Measurements from ENCODE around the gene RNF39. TPM values are rescaled to one million over a fixed set of nuclear protein-coding genes. Genes with fewer than 3 reads are reported as not detected.
A peak's percentile ranks its signal among the peaks of the same experiment; 100 is the strongest.

The RNF39 gene
- polyA plus RNA-seq, 1 donor from 2014 or later = not detected

DNA sequence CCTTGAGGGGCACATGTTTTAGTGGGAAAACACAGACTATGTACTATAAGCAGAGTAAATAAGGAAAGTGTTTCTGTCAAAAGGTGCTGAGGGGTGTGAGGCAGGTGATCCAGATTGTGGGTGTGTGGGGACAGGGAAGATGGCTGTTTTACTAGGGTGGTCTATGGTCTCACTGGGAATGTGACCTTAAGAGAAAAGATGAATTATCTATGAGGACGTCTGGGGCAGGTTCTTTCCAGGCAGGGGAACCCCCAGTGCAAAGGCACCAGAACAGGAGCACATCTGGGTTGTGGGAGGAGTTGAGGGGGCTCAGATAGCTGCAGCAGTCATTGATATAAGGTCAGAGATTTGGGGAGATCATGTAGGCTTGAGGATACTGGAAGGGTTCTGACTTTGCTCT, 32.7 kb downstream of the RNF39 start:
- no peak overlapping the region for H3K9ac ChIP-seq (ENCODE audit: low read length)
- no peaks in the 10 kb centered on the region for H3F3A ChIP-seq (ENCODE audit: insufficient read depth, low read length, poor library complexity, severe bottlenecking)
- no peaks in the 10 kb centered on the region for H3K27me3 ChIP-seq (ENCODE audit: insufficient read depth, low read depth, low read length)
- H3K9me2 ChIP-seq (ENCODE audit: insufficient read depth, low read length) = no peaks in the 10 kb centered on the region
- no peaks in the 10 kb centered on the region for H3K79me2 ChIP-seq (replicated peaks; ENCODE audit: insufficient read depth, low read length)
- TF ChIP-seq REST (IDR thresholded peaks at IDR 0.05; ENCODE audit: borderline replicate concordance) (no peak), SMC3 (conservative IDR thresholded peaks at IDR 0.05; ENCODE audit: poor library complexity) (no peak), MXI1 (conservative IDR thresholded peaks at IDR 0.05; ENCODE audit: poor library complexity, severe bottlenecking) (no peak), EZH2 (IDR thresholded peaks at IDR 0.05; ENCODE audit: borderline replicate concordance, insufficient read depth, low read length, poor library complexity, severe bottlenecking) (no peak), POLR2AphosphoS5 (IDR thresholded peaks at IDR 0.05) (no peak), RAD21 (conservative IDR thresholded peaks at IDR 0.05) (no peak), TAF1 (IDR thresholded peaks at IDR 0.05; ENCODE audit: low read depth) (no peak), EP300 (conservative IDR thresholded peaks at IDR 0.05; ENCODE audit: poor library complexity, severe bottlenecking) (no peak), CTCF (IDR thresholded peaks at IDR 0.05; ENCODE audit: poor library complexity, severe bottlenecking) (no peak)
- no peaks in the 10 kb centered on the region for H3K9me3 ChIP-seq (ENCODE audit: low read length)
- no peaks in the 10 kb centered on the region for H4K20me1 ChIP-seq (ENCODE audit: insufficient read depth)
- H3K4me3 ChIP-seq (ENCODE audit: low read length) = no peak overlapping the region
- H3K4me2 ChIP-seq (ENCODE audit: low read length) = no peak overlapping the region
- H2AFZ ChIP-seq (ENCODE audit: low read depth, low read length) = no peak overlapping the region
- no peaks in the 10 kb centered on the region for H3K36me3 ChIP-seq (ENCODE audit: insufficient read depth, low read length)
- H3K27ac ChIP-seq (ENCODE audit: low read length) = no peak overlapping the region

GRCh38 chr6:30042476-30042875, 33.1 kb downstream of the RNF39 start:
- TF ChIP-seq TAF1 (IDR thresholded peaks at IDR 0.05; ENCODE audit: low read depth) = no peak
- peak; percentile 42 for TF ChIP-seq POLR2AphosphoS5 (IDR thresholded peaks at IDR 0.05)
- no peak overlapping the region for H3K4me2 ChIP-seq (ENCODE audit: low read length)
- H3K9me3 ChIP-seq (ENCODE audit: low read length) = no peaks in the 10 kb centered on the region
- no peaks in the 10 kb centered on the region for H3K27me3 ChIP-seq (ENCODE audit: insufficient read depth, low read depth, low read length)
- no peak overlapping the region for H3K27ac ChIP-seq (ENCODE audit: low read length)
- no peaks in the 10 kb centered on the region for H3K79me2 ChIP-seq (replicated peaks; ENCODE audit: insufficient read depth, low read length)
- H2AFZ ChIP-seq (ENCODE audit: low read depth, low read length) = no peak overlapping the region
- H3K9ac ChIP-seq (ENCODE audit: low read length) = no peak overlapping the region
- no peak overlapping the region for H3K4me3 ChIP-seq (ENCODE audit: low read length)
- no peaks in the 10 kb centered on the region for H4K20me1 ChIP-seq (ENCODE audit: insufficient read depth)
- no peaks in the 10 kb centered on the region for H3F3A ChIP-seq (ENCODE audit: insufficient read depth, low read length, poor library complexity, severe bottlenecking)
- no peaks in the 10 kb centered on the region for H3K36me3 ChIP-seq (ENCODE audit: insufficient read depth, low read length)
- H3K9me2 ChIP-seq (ENCODE audit: insufficient read depth, low read length) = no peaks in the 10 kb centered on the region

DNA sequence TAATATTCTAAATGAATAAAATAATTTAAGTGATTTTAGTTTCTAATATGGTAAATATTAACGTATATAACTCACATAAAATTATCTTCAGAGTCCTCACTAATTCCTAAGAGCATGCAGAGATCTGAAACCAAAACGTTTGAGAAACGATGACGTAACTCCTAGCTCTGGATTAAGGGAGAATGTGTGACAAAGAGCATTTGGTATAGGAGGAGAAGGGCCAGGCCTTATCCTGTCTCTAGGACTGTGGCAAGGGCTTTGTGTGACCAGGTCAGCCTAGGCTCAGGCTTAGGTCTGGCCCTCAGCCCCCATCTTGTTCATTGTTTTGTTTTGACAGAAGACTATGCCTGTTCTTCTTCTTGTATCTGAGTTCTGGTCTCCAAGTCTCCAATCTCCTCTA, 33.7 kb downstream of the RNF39 start:
- no peaks in the 10 kb centered on the region for H4K20me1 ChIP-seq (ENCODE audit: insufficient read depth)
- TF ChIP-seq TAF1 (IDR thresholded peaks at IDR 0.05; ENCODE audit: low read depth) (no peak), POLR2AphosphoS5 (IDR thresholded peaks at IDR 0.05) (no peak), CTCF (IDR thresholded peaks at IDR 0.05; ENCODE audit: poor library complexity, severe bottlenecking) (no peak)
- no peak overlapping the region for H3K27ac ChIP-seq (ENCODE audit: low read length)
- H3K9ac ChIP-seq (ENCODE audit: low read length) = no peak overlapping the region
- no peak overlapping the region for H2AFZ ChIP-seq (ENCODE audit: low read depth, low read length)
- no peaks in the 10 kb centered on the region for H3K79me2 ChIP-seq (replicated peaks; ENCODE audit: insufficient read depth, low read length)
- no peaks in the 10 kb centered on the region for H3K36me3 ChIP-seq (ENCODE audit: insufficient read depth, low read length)
- no peaks in the 10 kb centered on the region for H3K27me3 ChIP-seq (ENCODE audit: insufficient read depth, low read depth, low read length)
- no peaks in the 10 kb centered on the region for H3K9me2 ChIP-seq (ENCODE audit: insufficient read depth, low read length)
- no peak overlapping the region for H3K4me3 ChIP-seq (ENCODE audit: low read length)
- no peaks in the 10 kb centered on the region for H3K9me3 ChIP-seq (ENCODE audit: low read length)
- no peak overlapping the region for H3K4me2 ChIP-seq (ENCODE audit: low read length)
- H3F3A ChIP-seq (ENCODE audit: insufficient read depth, low read length, poor library complexity, severe bottlenecking) = no peaks in the 10 kb centered on the region
